D721Med (cell line): Measurements from ENCODE around the gene CRYBG2.
"Not testable (repeated sequence)": the region's sequence is repeated elsewhere in the genome, so short reads cannot be mapped to it uniquely, and the experiment has no call there.

Experiments
- DNase-seq: peaks from one replicate; pipeline ENCODE4 v3.0.0; 2011; ENCODE audit warnings: low spot score; ENCODE audit not compliant: insufficient read length
- FAIRE-seq: peaks from 2 replicates; lab custom pipeline; 2011; peaks lifted over from hg19 to GRCh38; lab: Jason Lieb, UNC
- CTCF ChIP-seq: IDR thresholded peaks from 2 replicates; pipeline ENCODE4 v1.5.1; 2012; ENCODE audit warnings: mild to moderate bottlenecking, control low read depth; ENCODE audit not compliant: insufficient read depth; ENCODE audit errors: missing control alignments

The CRYBG2 gene

GRCh38 chr1:26296340-26297056 lies 57.4 kb downstream of the CRYBG2 start:
- FAIRE-seq (no peak), DNase-seq (no peak)
- TF ChIP-seq CTCF = no peak

GRCh38 chr1:26295194-26296138 lies 58.5 kb downstream of the CRYBG2 start:
- DNase-seq (no peak), FAIRE-seq (no peak)
- no peak for TF ChIP-seq CTCF

- DNase-seq (no peak), FAIRE-seq (no peak)
- TF ChIP-seq CTCF = no peak
Observed at GRCh38 chr1:26293911-26294463, 59.9 kb downstream of the CRYBG2 start.

GRCh38 chr1:26292735-26293134 lies 61.2 kb downstream of the CRYBG2 start:
- FAIRE-seq, DNase-seq: not testable (repeated sequence)

GRCh38 chr1:26291939-26292338 lies 62.0 kb downstream of the CRYBG2 start:
- no peak for FAIRE-seq

GRCh38 chr1:26291433-26291832 lies 62.5 kb downstream of the CRYBG2 start:
- DNase-seq (no peak), FAIRE-seq (no peak)
- no peak for TF ChIP-seq CTCF

More at GRCh38 chr1:26291939-26292338, 62.0 kb downstream of the CRYBG2 start:
- no peak for DNase-seq
- no peak for TF ChIP-seq CTCF

- FAIRE-seq (no peak), DNase-seq (no peak)
- TF ChIP-seq CTCF = no peak
Observed at GRCh38 chr1:26290882-26291261, 63.1 kb downstream of the CRYBG2 start.
